Measurements from ENCODE around the gene NID1.

NID1 gene

DNA sequence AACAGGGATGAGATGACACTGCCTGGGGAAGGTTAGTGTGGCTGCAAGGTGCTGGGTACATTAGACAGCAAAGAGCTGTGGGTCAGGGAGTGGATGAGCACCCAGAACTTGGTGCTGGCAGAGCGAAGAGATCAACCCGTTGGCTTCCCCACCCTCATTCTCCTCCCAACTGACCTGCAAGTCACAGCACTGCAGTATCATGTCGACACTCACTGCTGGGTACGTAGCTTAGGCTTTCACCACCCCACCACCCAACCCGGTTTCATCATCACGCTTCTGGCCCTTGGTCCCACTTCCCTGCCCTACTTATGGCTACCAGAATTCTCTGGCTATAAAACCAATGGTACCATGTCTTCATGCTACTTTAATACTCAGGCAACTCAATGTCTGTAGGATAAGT lies 124.6 kb downstream of the NID1 start:
- H3K4me3 ChIP-seq (ENCODE audit: low read depth, low read length): peak overlapping the region; percentile 26
- peak; percentile 92 for DNase-seq (ENCODE audit: low read depth)
- TF ChIP-seq, protein P1, sequence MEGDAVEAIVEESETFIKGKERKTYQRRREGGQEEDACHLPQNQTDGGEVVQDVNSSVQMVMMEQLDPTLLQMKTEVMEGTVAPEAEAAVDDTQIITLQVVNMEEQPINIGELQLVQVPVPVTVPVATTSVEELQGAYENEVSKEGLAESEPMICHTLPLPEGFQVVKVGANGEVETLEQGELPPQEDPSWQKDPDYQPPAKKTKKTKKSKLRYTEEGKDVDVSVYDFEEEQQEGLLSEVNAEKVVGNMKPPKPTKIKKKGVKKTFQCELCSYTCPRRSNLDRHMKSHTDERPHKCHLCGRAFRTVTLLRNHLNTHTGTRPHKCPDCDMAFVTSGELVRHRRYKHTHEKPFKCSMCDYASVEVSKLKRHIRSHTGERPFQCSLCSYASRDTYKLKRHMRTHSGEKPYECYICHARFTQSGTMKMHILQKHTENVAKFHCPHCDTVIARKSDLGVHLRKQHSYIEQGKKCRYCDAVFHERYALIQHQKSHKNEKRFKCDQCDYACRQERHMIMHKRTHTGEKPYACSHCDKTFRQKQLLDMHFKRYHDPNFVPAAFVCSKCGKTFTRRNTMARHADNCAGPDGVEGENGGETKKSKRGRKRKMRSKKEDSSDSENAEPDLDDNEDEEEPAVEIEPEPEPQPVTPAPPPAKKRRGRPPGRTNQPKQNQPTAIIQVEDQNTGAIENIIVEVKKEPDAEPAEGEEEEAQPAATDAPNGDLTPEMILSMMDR (IDR thresholded peaks at IDR 0.05; ENCODE audit: low read depth, low read length): no peak
- TF ChIP-seq POLR2A (IDR thresholded peaks at IDR 0.05; ENCODE audit: extremely low read depth, insufficient read length) (peak; percentile 59), MYC (IDR thresholded peaks at IDR 0.05; ENCODE audit: low read depth, low read length) (peak; percentile 43; the same call in 1 of the 2 replicates)
- TF ChIP-seq, protein P2, sequence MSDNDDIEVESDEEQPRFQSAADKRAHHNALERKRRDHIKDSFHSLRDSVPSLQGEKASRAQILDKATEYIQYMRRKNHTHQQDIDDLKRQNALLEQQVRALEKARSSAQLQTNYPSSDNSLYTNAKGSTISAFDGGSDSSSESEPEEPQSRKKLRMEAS (IDR thresholded peaks at IDR 0.05; ENCODE audit: low read depth, low read length): peak; percentile 45

DNA sequence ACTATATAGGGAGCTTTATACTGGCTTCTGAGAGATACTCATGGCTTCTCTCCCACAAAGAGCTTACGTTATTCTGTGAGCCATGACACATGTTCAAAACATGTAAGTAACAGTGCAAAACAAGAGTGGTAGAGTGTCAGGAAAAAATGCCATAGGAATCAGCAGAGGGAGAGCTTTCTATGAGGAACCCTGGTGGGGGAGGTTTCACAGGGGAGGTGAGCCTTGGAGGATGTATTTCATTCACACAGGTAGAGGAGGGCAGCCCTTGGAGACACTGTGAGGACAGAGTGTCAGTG lies 125.5 kb downstream of the NID1 start:
- peak overlapping the region; percentile 67 for H3K4me3 ChIP-seq (ENCODE audit: low read depth, low read length)
- TF ChIP-seq POLR2A (IDR thresholded peaks at IDR 0.05; ENCODE audit: extremely low read depth, insufficient read length): no peak
- TF ChIP-seq MYC (IDR thresholded peaks at IDR 0.05; ENCODE audit: low read depth, low read length): no peak
- DNase-seq (ENCODE audit: low read depth): no peak

DNA sequence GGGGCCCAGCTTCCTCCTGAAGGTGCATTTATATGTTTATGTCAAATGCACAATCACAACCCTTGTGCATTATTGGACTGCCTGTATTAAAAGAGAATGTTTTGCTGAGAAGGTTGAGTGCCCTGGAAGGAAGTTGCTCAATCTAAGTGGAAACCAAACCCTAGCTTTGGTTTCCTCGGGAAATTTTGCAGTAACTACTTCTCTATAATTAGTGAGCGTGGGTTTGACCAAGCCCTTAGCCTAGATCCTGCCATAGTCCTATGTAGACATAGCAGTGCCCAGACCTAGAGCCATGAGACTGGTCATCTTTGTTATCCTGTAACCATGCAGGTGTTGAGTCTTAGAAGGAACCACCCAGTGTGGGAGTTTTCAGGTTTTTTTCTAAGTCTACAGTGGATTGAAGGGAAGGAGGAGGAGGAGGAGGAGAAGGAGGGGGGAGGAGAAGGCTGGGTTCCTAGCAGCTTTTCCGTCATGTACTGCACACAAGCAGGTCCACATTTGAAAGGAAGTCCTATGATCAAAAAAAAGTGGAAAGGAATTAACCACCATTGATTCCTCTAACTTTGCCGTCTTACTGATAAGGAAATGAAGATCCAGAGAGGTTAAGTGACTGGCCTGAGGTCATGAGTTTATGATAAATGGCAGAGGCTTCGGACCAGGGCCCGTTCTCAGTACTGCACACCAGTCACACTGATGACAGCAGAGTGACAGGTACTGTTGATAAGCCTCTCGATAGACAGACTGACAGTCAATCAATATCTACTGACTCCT lies 126.0 kb downstream of the NID1 start:
- peak; percentile 92 for DNase-seq (ENCODE audit: low read depth)
- TF ChIP-seq MYC (IDR thresholded peaks at IDR 0.05; ENCODE audit: low read depth, low read length) (no peak; the same call in 1 of the 2 replicates), POLR2A (IDR thresholded peaks at IDR 0.05; ENCODE audit: extremely low read depth, insufficient read length) (peak; percentile 43)
- TF ChIP-seq, protein P1 (IDR thresholded peaks at IDR 0.05; ENCODE audit: low read depth, low read length): no peak
- TF ChIP-seq, protein P2 (IDR thresholded peaks at IDR 0.05; ENCODE audit: low read depth, low read length): 0 out of 2 replicates have a peak, but pooled peaks have one; percentile 14
- H3K4me3 ChIP-seq (ENCODE audit: low read depth, low read length): peak overlapping the region; percentile 67

DNA sequence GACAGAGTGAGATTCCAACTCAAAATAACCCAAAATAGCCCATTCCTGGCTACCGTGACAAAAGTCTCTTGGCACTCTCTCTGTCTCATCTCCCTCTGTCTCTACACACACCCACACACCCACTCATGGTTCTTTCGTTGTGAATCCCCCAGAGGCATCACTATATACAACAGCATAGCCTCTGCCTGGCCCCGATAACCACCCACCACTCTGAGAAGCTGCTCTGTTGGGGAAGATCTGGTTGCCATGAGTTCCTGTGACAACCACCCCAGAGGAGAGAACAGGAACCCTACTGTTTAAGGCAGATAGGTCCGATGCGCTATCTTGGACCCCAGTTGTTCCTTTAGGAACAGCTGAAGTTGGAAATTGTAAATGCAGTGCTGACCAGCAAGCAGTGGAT lies 127.8 kb downstream of the NID1 start:
- peak overlapping the region; percentile 67 for H3K4me3 ChIP-seq (ENCODE audit: low read depth, low read length)
- TF ChIP-seq, protein P1 (IDR thresholded peaks at IDR 0.05; ENCODE audit: low read depth, low read length): no peak
- 0 out of 2 replicates have a peak, but pooled peaks have one; percentile 11 for TF ChIP-seq MYC (IDR thresholded peaks at IDR 0.05; ENCODE audit: low read depth, low read length)
- peak; percentile 64 for DNase-seq (ENCODE audit: low read depth)

DNA sequence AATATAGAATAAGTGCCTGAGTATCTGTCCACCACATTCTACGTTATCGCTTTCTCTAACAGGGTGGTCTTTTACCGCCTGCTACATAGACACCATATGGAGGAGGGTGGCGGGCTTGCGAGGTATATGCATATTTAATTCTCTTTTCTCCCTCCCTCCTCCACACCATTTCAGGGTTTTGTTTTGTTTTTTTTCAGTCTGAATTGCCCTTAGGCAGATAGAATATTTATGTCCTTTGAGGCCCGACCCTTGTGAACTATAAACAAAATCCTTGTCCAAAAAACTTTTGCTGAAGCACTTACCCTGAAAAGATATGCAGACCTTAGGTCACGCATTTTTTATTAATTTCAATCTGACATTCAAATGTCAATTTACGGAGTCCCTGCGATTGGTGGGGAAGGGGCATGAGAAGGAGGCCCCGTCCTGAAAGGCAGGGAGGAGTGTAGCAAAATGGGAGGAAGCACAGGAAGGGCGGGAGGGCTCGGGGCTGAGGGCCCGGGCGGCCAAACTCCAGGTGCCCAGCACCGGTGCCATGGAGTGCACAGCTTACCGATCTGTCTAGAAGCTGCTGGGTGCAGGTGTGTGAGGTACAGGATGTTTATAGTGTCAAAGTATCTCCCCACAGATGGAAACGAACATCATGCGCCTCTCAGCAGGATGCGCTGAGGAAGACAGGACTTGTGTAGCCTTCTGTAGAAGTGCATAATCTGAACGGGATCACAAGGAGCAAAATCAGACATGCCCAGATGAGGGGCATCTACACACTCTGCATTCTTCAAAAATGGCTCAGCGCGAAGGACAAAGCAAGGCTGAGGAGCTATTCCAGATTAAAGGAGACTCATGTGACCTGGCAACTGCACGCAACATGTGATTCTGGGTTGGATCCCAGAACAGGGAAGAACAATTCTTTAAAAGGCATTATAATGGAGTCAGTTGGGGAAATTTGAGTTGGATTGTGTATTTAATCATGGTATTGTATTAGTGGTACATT lies 129.4 kb downstream of the NID1 start:
- H3K4me3 ChIP-seq (ENCODE audit: low read depth, low read length): peak overlapping the region; percentile 67
- DNase-seq (ENCODE audit: low read depth): peak; percentile 69
- TF ChIP-seq, protein P2 (IDR thresholded peaks at IDR 0.05; ENCODE audit: low read depth, low read length): no peak; the same call in 1 of the 2 replicates
- TF ChIP-seq POLR2A (IDR thresholded peaks at IDR 0.05; ENCODE audit: extremely low read depth, insufficient read length): peak; percentile 47

DNA sequence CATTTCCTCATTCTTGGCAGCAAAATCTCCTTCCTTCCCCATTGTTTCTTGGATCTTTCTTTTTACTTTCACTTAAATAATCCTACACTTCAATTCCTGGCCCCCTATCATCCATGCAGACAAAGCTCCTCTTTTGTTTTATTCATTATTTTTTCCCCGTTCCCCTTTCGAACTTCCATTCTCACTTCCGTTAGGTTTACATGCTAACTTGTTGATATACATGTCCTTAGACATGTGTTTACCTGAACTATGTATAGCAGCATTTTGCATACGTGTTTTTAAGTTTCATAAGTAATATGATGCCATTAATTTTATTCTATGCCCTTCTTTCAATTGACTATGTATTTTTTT lies 131.1 kb downstream of the NID1 start:
- no peak for TF ChIP-seq MYC (IDR thresholded peaks at IDR 0.05; ENCODE audit: low read depth, low read length)
- TF ChIP-seq POLR2A (IDR thresholded peaks at IDR 0.05; ENCODE audit: extremely low read depth, insufficient read length): no peak
- TF ChIP-seq, protein P2 (IDR thresholded peaks at IDR 0.05; ENCODE audit: low read depth, low read length): no peak
- TF ChIP-seq, protein P1 (IDR thresholded peaks at IDR 0.05; ENCODE audit: low read depth, low read length): no peak
- DNase-seq (ENCODE audit: low read depth): no peak
- no peak overlapping the region for H3K4me3 ChIP-seq (ENCODE audit: low read depth, low read length)
